ENCODE data around the gene KDM5A. TPM values are rescaled to one million over a fixed set of nuclear protein-coding genes. Genes with fewer than 3 reads are reported as not detected.

The KDM5A gene
- total RNA-seq, 1 donor from 2014 or later = 45.7 TPM

- no peak overlapping the region for H3K4me3 ChIP-seq
- DNase-seq (ENCODE audit: extremely low spot score in 2 of 2) = no peak
- no peaks in the 10 kb centered on the region for H3K27me3 ChIP-seq
- no peaks in the 10 kb centered on the region for H3K9me3 ChIP-seq
- H3K4me1 ChIP-seq = peaks cover 7% of the 10 kb centered on the region
- intact Hi-C loops (cut with DNase I) = no loop called here
- TF ChIP-seq CTCF (IDR thresholded peaks at IDR 0.05) (no peak), POLR2AphosphoS5 (IDR thresholded peaks at IDR 0.05; ENCODE audit: insufficient read depth in 1 of 2, low read depth in 1 of 2) (no peak), POLR2A (IDR thresholded peaks at IDR 0.05) (no peak)
- peaks cover 0 to 29% of the 10 kb centered on the region in 2 donors for H3K36me3 ChIP-seq
- no peak overlapping the region for H3K27ac ChIP-seq
Observed at GRCh38 chr12:286531-287300, 102.4 kb downstream of the KDM5A start.

- no peaks in the 10 kb centered on the region for H3K9me3 ChIP-seq
- intact Hi-C loops (cut with DNase I) = no loop called here
- no peak for TF ChIP-seq POLR2AphosphoS5 (IDR thresholded peaks at IDR 0.05; ENCODE audit: insufficient read depth in 1 of 2, low read depth in 1 of 2)
- TF ChIP-seq CTCF (IDR thresholded peaks at IDR 0.05) = no peak
- TF ChIP-seq POLR2A (IDR thresholded peaks at IDR 0.05) = no peak
- no peaks in the 10 kb centered on the region for H3K36me3 ChIP-seq
- no peak overlapping the region for H3K27ac ChIP-seq
- no peak overlapping the region for H3K4me3 ChIP-seq
- no peaks in the 10 kb centered on the region for H3K27me3 ChIP-seq
- no peaks in the 10 kb centered on the region for H3K4me1 ChIP-seq
- DNase-seq (ENCODE audit: extremely low spot score in 2 of 2) = no peak
Observed at GRCh38 chr12:278046-278445, 111.1 kb downstream of the KDM5A start.

DNA sequence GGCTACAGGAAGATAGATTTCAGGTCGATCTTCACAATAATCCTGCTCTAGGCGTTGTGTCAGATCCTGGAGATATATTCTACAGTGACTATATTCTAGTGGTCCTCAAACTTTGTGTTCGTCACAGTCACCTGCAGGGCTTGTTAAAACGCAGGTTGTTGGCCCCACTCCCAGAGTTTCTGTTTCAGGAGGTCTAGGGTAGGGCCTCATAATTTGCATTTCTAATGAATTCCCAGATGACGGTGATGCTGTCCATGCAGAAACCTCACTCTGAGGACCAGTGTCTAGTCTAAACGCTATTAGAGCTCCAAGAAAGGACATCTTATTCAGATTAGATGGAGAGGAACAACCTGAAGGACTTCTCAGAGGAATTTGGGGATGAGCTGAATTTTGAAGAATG lies 113.3 kb downstream of the KDM5A start:
- TF ChIP-seq POLR2AphosphoS5 (IDR thresholded peaks at IDR 0.05; ENCODE audit: insufficient read depth in 1 of 2, low read depth in 1 of 2) (no peak), POLR2A (IDR thresholded peaks at IDR 0.05) (no peak), CTCF (IDR thresholded peaks at IDR 0.05) (no peak)
- DNase-seq (ENCODE audit: extremely low spot score in 2 of 2) = no peak
- intact Hi-C loops (cut with DNase I) = no loop called here

DNA sequence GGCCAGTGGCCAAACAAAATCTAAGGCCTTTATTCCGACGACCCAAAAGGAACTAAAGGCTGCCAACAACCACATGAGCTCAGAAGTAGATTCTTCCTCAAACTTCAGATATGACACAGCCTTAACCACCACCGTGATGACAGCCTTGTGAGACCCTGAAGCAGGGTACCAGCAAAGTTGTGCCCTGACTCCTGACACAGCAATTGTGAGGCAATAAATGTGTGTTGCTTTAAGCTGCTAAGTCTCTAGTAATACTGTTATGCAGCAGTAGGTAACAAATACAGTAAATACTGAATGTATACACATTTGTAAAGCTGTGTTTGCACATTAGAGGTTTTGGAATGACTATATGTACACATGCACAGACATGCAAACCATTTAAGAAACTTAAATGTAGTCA lies 115.7 kb downstream of the KDM5A start:
- no peak for DNase-seq (ENCODE audit: extremely low spot score in 2 of 2)
- Histone ChIP-seq H3K27ac (no peak overlapping the region), H3K4me3 (no peak overlapping the region), H3K4me1 (peaks cover 6% of the 10 kb centered on the region), H3K36me3 (no peaks in the 10 kb centered on the region), H3K27me3 (no peaks in the 10 kb centered on the region), H3K9me3 (no peaks in the 10 kb centered on the region)
- intact Hi-C loops (cut with DNase I) = no loop called here
- no peak for TF ChIP-seq CTCF (IDR thresholded peaks at IDR 0.05)
- TF ChIP-seq POLR2AphosphoS5 (IDR thresholded peaks at IDR 0.05; ENCODE audit: insufficient read depth in 1 of 2, low read depth in 1 of 2) = no peak
- TF ChIP-seq POLR2A (IDR thresholded peaks at IDR 0.05) = no peak

More for the DNA sequence above, 113.3 kb downstream of the KDM5A start:
- Histone ChIP-seq H3K36me3 (no peaks in the 10 kb centered on the region), H3K4me1 (no peaks in the 10 kb centered on the region), H3K27ac (no peak overlapping the region), H3K27me3 (no peaks in the 10 kb centered on the region), H3K4me3 (no peak overlapping the region), H3K9me3 (no peaks in the 10 kb centered on the region)

DNA sequence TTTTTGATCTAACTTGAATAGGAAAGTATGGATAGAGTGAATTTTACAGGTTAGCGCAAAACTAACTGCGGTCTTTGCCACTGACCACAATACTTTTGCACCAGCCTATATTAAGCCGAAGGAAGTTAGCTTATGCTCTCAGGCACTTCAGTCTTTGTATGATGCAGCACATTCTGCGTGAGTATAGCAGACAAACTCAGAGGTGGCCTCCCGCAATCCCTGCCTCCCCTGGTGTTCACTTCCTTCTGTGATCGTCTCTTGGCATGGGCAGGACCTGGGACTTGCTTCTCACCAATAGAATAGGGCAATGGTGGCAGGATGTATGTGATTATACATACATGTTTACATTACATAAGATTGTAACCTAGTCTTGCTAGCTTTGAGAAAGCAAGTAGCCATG lies 116.2 kb downstream of the KDM5A start:
- peaks cover 9% of the 10 kb centered on the region for H3K4me1 ChIP-seq
- intact Hi-C loops (cut with DNase I) = no loop called here
- DNase-seq (ENCODE audit: extremely low spot score in 2 of 2) = no peak
- H3K9me3 ChIP-seq = no peaks in the 10 kb centered on the region
- no peak overlapping the region for H3K4me3 ChIP-seq
- TF ChIP-seq CTCF (IDR thresholded peaks at IDR 0.05) (no peak), POLR2AphosphoS5 (IDR thresholded peaks at IDR 0.05; ENCODE audit: insufficient read depth in 1 of 2, low read depth in 1 of 2) (no peak), POLR2A (IDR thresholded peaks at IDR 0.05) (no peak)
- no peaks in the 10 kb centered on the region for H3K36me3 ChIP-seq
- H3K27ac ChIP-seq = no peak overlapping the region
- H3K27me3 ChIP-seq = no peaks in the 10 kb centered on the region

Measured in vagina (tissue), 2 donors.